ENCODE data around the gene PGLYRP2.
"Not testable (repeated sequence)": the region's sequence is repeated elsewhere in the genome, so short reads cannot be mapped to it uniquely, and the experiment has no call there.

The PGLYRP2 gene

GRCh38 chr19:15487038-15487437 lies 7.7 kb upstream of the PGLYRP2 start:
- no peak for DNase-seq

- DNase-seq = not testable (repeated sequence)
These were observed 6.5 kb upstream of the PGLYRP2 start for GRCh38 chr19:15485768-15486167.

- not testable (repeated sequence) for DNase-seq
These were observed 1.7 kb upstream of the PGLYRP2 start for GRCh38 chr19:15480996-15481395.

GRCh38 chr19:15476325-15476724 lies 3.0 kb downstream of the PGLYRP2 start:
- no peak for DNase-seq

GRCh38 chr19:15475611-15476010 lies 3.7 kb downstream of the PGLYRP2 start:
- DNase-seq = no peak

GRCh38 chr19:15475169-15475568 lies 4.1 kb downstream of the PGLYRP2 start:
- no peak for DNase-seq

- not testable (repeated sequence) for DNase-seq
These were observed 5.5 kb downstream of the PGLYRP2 start for GRCh38 chr19:15473821-15474220.

GRCh38 chr19:15471639-15472101 lies 7.6 kb downstream of the PGLYRP2 start:
- no peak for DNase-seq

GRCh38 chr19:15469513-15470297 lies 9.6 kb downstream of the PGLYRP2 start:
- DNase-seq = no peak

GRCh38 chr19:15468675-15469512 lies 10.4 kb downstream of the PGLYRP2 start:
- DNase-seq = no peak

- DNase-seq = no peak
These were observed 11.5 kb downstream of the PGLYRP2 start for GRCh38 chr19:15467734-15468214.

GRCh38 chr19:15466851-15467733 lies 12.2 kb downstream of the PGLYRP2 start:
- DNase-seq = peak; percentile 94

GRCh38 chr19:15464394-15465385 lies 14.6 kb downstream of the PGLYRP2 start, which contains the start of gene RASAL3:
RASAL3 (minus strand) TSS chr19:15464544; CDS start chr19:15464358, 186 bp downstream.
- peak; percentile 45 for DNase-seq

- DNase-seq = peak; percentile 80
These were observed 15.4 kb downstream of the PGLYRP2 start for GRCh38 chr19:15463861-15464371.

GRCh38 chr19:15461694-15462093 lies 17.6 kb downstream of the PGLYRP2 start:
- DNase-seq = no peak

- DNase-seq = no peak
These were observed 21.4 kb downstream of the PGLYRP2 start for GRCh38 chr19:15457701-15458484.

GRCh38 chr19:15456871-15457700 lies 22.2 kb downstream of the PGLYRP2 start:
- no peak for DNase-seq

- DNase-seq = no peak
These were observed 22.9 kb downstream of the PGLYRP2 start for GRCh38 chr19:15456441-15456840.

- no peak for DNase-seq
These were observed 23.3 kb downstream of the PGLYRP2 start for GRCh38 chr19:15455996-15456395.
